ENCODE measurements around the gene MIB1.

GRCh38 chr18:21762181-21762772 lies 21.7 kb downstream of the MIB1 start:
- TF ChIP-seq EZH2 (IDR thresholded peaks at IDR 0.05; ENCODE audit: borderline replicate concordance) (no peak), CTCF (IDR thresholded peaks at IDR 0.05; ENCODE audit: poor library complexity) (no peak), EZH2phosphoT487 (IDR thresholded peaks at IDR 0.05; ENCODE audit: low read depth, severe bottlenecking, unreplicated experiment) (no peak)

Data from hepatocyte (in vitro differentiated cells).